Cardiac muscle cell (in vitro differentiated cells and primary cell): Measurements from ENCODE around the gene LYZ. TPM values are rescaled to one million over a fixed set of nuclear protein-coding genes. Genes with fewer than 3 reads are reported as not detected.

Source experiments
- DNase-seq, 2 donors: peaks; one replicate each; pipeline versions ENCODE4 v3.0.0 to v3.0.0-alpha.2; 2010 to 2017; ENCODE audit warnings: low read depth in 1 of 2, low spot score in 1 of 2
- H3K27ac ChIP-seq: fragments of 200-600 bp; sonication (generic); 2 replicates; pipeline ENCODE4 v1.5.1; 2016
- H3K27me3 ChIP-seq: fragments of 200-600 bp; sonication (generic); 2 replicates; pipeline ENCODE4 v1.6.0; 2016; ENCODE audit warnings: control low read depth
- H3K36me3 ChIP-seq: fragments of 200-600 bp; sonication (generic); 2 replicates; pipeline ENCODE4 v1.5.1; 2016; ENCODE audit warnings: control low read depth
- H3K4me1 ChIP-seq: fragments of 200-600 bp; sonication (generic); 2 replicates; pipeline ENCODE4 v1.8.1; 2017; ENCODE audit warnings: low read depth, mild to moderate bottlenecking, mixed run types
- H3K4me3 ChIP-seq: fragments of 200-600 bp; sonication (generic); 2 replicates; pipeline ENCODE4 v1.5.1; 2016; ENCODE audit warnings: mild to moderate bottlenecking
- H3K9me3 ChIP-seq: fragments of 200-600 bp; sonication (generic); 2 replicates; pipeline ENCODE4 v1.5.1; 2017; ENCODE audit warnings: low read depth, mild to moderate bottlenecking, control low read depth
- polyA plus RNA-seq: library from polyadenylated mRNA; unstranded; fragments of >200 nt; fragmentation: Nextera tagmentation; extraction: Ambion mirVana; gene quantifications from 2 replicates; pipeline ENCODE4 v1.2.1, GENCODE V29; 2016
- total RNA-seq: library from RNA; depleted of rRNA; stranded (reverse); fragments of >200 nt; gene quantifications from 2 replicates; pipeline ENCODE4 v1.2.3, GENCODE V29; 2016
- TF ChIP-seq, protein P1 (sequence below): IDR thresholded peaks from 2 replicates; pipeline ENCODE4 v1.5.1; 2012; ENCODE audit warnings: low read depth, mild to moderate bottlenecking, low read length

LYZ gene
- total and polyA plus RNA-seq, 2 experiments from 2014 or later = 0.35 to 0.69 TPM

DNA sequence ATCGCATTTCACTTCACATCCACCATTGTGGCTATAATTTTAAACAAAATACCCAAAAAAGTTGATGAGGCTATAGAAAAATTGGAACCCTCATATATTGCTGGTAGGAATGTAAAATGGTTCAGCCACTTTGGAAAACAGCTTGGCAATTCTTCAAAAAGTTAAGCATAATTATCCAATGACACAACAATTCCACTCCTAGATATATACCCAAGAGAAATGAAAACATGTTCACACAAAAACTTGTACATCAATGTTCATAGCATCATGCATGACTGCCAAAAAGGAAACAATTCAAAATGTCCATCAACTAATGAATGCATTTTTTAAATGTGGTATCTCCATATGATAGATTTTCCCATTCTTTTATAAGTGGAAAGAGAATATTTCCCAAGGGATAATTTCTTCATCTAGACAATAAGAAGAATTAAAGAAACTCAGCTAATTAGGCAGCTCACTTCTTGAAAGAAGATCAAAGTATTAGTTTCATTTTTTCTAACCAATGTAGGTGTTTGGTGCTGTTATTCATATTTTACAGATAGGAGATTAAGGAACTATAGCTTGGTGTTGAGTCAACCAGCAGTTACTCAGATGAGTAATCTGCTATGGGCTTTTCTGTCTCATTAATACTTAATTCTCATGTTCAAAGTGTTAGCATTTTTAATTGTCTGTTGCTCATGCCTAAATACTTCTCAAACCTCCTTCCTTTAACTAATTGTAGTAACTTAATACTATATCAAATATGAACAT is 44.2 kb downstream of the LYZ start:
- no peak for DNase-seq
- Histone ChIP-seq H3K36me3 (no peaks in the 10 kb centered on the region), H3K27me3 (no peaks in the 10 kb centered on the region), H3K27ac (no peak overlapping the region), H3K4me1 (no peaks in the 10 kb centered on the region), H3K4me3 (no peak overlapping the region), H3K9me3 (no peaks in the 10 kb centered on the region)
- TF ChIP-seq, protein P1, sequence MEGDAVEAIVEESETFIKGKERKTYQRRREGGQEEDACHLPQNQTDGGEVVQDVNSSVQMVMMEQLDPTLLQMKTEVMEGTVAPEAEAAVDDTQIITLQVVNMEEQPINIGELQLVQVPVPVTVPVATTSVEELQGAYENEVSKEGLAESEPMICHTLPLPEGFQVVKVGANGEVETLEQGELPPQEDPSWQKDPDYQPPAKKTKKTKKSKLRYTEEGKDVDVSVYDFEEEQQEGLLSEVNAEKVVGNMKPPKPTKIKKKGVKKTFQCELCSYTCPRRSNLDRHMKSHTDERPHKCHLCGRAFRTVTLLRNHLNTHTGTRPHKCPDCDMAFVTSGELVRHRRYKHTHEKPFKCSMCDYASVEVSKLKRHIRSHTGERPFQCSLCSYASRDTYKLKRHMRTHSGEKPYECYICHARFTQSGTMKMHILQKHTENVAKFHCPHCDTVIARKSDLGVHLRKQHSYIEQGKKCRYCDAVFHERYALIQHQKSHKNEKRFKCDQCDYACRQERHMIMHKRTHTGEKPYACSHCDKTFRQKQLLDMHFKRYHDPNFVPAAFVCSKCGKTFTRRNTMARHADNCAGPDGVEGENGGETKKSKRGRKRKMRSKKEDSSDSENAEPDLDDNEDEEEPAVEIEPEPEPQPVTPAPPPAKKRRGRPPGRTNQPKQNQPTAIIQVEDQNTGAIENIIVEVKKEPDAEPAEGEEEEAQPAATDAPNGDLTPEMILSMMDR = no peak

DNA sequence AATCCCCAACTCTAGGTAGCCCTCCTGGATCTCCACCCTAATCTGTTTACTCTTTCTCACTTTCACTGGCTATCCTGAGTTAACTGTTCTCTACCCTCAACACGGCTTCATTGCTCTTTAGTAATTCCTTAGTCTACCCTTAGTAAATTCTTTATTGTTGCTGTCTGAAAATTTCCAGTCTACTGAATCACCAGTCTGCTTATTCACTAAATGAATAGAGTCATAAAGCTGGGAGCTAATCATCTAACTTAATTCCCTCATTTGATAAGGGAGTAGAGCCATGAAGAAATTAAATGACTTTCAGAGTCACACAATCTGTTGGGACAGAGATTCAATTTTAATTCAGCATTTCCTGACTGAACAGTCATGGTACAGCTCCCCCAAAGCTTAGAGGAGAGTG is 47.9 kb downstream of the LYZ start:
- Histone ChIP-seq H3K27me3 (no peaks in the 10 kb centered on the region), H3K27ac (no peak overlapping the region), H3K4me3 (no peak overlapping the region), H3K4me1 (no peaks in the 10 kb centered on the region), H3K36me3 (no peaks in the 10 kb centered on the region), H3K9me3 (no peaks in the 10 kb centered on the region)
- TF ChIP-seq, protein P1 = no peak
- no peak for DNase-seq

DNA sequence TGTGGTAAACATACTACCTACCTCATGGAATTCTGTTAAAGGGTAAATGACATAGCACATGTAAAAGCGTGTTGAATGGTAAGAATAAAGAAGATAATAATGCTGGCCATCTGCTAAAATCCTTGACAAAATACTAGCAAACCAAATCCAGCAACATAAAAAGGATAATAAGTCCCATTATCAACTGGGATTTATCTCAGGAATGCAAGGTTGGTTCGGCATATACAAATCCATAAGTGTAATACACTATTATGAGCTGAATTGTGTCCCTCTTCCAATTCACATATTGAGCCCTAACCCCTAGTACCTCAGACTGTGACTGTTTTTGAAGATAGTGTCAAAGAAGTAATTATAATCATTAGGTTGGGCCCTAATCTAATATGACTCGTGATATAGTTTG is 48.8 kb downstream of the LYZ start:
- TF ChIP-seq, protein P1 = no peak
- Histone ChIP-seq H3K9me3 (no peaks in the 10 kb centered on the region), H3K27ac (no peak overlapping the region), H3K27me3 (no peaks in the 10 kb centered on the region), H3K36me3 (no peaks in the 10 kb centered on the region), H3K4me3 (no peak overlapping the region), H3K4me1 (no peaks in the 10 kb centered on the region)
- DNase-seq = no peak

DNA sequence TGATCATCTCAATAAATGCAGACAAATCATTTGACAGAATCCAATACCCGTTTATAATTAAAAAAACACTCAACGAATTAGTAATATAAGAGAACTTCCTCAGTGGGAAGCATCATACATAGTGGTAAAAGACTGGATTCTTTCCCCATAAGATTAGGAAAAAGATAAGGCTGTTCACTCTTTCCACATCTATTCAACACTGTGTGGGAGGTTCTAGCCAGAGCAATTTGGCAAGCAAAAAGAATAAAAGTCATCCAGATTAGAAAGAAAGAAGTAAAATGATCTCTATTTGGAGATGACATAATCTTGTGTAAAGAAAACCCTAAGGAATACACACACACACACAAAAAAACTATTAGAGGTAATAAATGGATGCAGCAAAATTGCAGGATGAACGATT is 49.8 kb downstream of the LYZ start:
- H3K27ac ChIP-seq = no peak overlapping the region
- peak in 1 of 2 donors; percentile 75 for DNase-seq
- H3K36me3 ChIP-seq = no peaks in the 10 kb centered on the region
- H3K27me3 ChIP-seq = no peaks in the 10 kb centered on the region
- H3K4me1 ChIP-seq = no peaks in the 10 kb centered on the region
- H3K4me3 ChIP-seq = no peak overlapping the region
- TF ChIP-seq, protein P1 = no peak
- H3K9me3 ChIP-seq = no peaks in the 10 kb centered on the region

DNA sequence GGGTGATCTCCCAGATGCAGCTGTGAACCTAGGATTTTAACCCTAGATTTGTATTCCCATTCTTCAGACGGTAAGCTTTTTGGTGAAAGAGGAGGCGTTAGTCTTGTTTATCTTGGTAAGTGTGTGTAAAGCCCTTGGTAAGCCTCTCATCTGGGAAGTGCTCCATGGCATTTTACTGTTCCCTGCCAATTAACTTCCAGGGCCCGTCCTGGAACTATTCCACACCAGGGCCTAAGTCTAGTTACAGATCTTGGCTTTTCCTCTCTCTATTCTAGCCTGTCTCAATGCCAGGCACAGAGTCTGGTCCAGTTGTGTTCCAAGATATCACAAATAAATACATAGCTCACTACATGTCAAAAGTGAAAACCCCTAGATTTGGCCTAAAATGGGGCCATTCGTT is 53.8 kb downstream of the LYZ start:
- Histone ChIP-seq H3K27ac (no peak overlapping the region), H3K4me1 (no peaks in the 10 kb centered on the region), H3K9me3 (no peaks in the 10 kb centered on the region), H3K27me3 (no peaks in the 10 kb centered on the region), H3K4me3 (no peak overlapping the region), H3K36me3 (no peaks in the 10 kb centered on the region)
- TF ChIP-seq, protein P1 = no peak
- DNase-seq = no peak

Other genes starting within 250 kb of the LYZ start
- gene CPSF6, start 108.8 kb upstream of the LYZ start, total RNA-seq = 30.8 and 51.5 TPM in 2 replicates
- gene CPSF6, start 108.8 kb upstream of the LYZ start, polyA plus RNA-seq = 88.1 and 93.2 TPM in 2 replicates
- 123 and 129 TPM in 2 replicates for gene YEATS4, start 11.4 kb downstream of the LYZ start, total RNA-seq
- 21.0 and 29.6 TPM in 2 replicates for gene YEATS4, start 11.4 kb downstream of the LYZ start, polyA plus RNA-seq
- gene FRS2, start 122.0 kb downstream of the LYZ start, total RNA-seq = 43.2 and 46.3 TPM in 2 replicates
- gene FRS2, start 122.0 kb downstream of the LYZ start, polyA plus RNA-seq = 15.9 and 21.6 TPM in 2 replicates
- 227 and 237 TPM in 2 replicates for gene CCT2, start 237.1 kb downstream of the LYZ start, total RNA-seq
- gene CCT2, start 237.1 kb downstream of the LYZ start, polyA plus RNA-seq = 307 and 340 TPM in 2 replicates